Right ventricle myocardium inferior (tissue), 1 donor: ENCODE data around the gene USP8. TPM values are rescaled to one million over a fixed set of nuclear protein-coding genes. Genes with fewer than 3 reads are reported as not detected.

ENCODE experiments used
- total RNA-seq: library from RNA; stranded (reverse); fragmentation: NEBNext Ultra II Directional; extraction: Animal tissue kit (Norgen Biotek cat#: 25700); gene quantifications from one replicate; pipeline ENCODE4 v1.2.1, GENCODE V29; 2021
- donor health status: DM: no; HTN: yes; CAD: no; lungs with severe emphysema.

USP8 gene
- total RNA-seq, 1 donor from 2014 or later: 44.7 TPM

Other genes with a start within 250 kb of the USP8 start
- gene SLC27A2, start 242.2 kb upstream of the USP8 start, total RNA-seq: not detected
- gene HDC, start 158.7 kb upstream of the USP8 start, total RNA-seq: 0.57 TPM
- 10.9 TPM for gene GABPB1, start 69.2 kb upstream of the USP8 start, total RNA-seq
- not detected for gene USP50, start 122.3 kb downstream of the USP8 start, total RNA-seq